Forelimb muscle (tissue), 1 donor: ENCODE data around the gene TBC1D25. TPM values are rescaled to one million over a fixed set of nuclear protein-coding genes. Genes with fewer than 3 reads are reported as not detected.

ENCODE experiments used
- DNase-seq: peaks from one replicate; pipeline ENCODE4 v3.0.0-alpha.2; 2013; ENCODE audit warnings: low read depth
- polyA plus RNA-seq: library from polyadenylated mRNA; unstranded; fragments of 120-200 nt; gene quantifications from one replicate; pipeline ENCODE4 v1.2.1, GENCODE V29; 2013; ENCODE audit not compliant: insufficient read length

TBC1D25 gene
- polyA plus RNA-seq, 1 donor = 8.7 TPM

DNA sequence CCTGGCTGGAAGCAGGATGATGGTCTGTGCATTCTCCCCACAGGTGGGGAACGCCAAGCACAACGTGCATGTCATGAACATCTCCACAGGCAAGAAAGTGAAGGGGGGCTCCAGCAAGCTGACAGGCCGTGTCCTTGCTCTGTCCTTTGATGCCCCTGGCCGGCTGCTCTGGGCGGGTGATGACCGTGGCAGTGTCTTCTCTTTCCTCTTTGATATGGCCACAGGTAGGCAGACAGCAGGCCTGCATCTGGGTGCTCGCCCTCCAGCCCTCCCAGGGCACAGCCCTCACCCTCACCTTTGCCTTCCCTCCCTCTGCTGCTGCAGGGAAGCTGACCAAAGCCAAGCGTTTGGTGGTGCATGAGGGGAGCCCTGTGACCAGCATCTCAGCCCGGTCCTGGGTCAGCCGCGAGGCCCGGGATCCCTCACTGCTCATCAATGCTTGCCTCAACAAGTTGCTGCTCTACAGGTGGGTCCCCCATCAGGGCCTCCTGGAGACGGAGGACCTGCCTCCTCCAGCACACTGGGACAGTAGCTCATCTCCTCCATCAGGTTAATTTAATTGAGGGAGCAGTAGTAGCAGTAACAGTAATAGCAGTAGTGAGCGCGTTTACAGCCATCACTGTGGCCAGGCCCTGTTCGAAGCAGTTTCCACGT, 62.4 kb downstream of the TBC1D25 start:
- no peak for DNase-seq

DNA sequence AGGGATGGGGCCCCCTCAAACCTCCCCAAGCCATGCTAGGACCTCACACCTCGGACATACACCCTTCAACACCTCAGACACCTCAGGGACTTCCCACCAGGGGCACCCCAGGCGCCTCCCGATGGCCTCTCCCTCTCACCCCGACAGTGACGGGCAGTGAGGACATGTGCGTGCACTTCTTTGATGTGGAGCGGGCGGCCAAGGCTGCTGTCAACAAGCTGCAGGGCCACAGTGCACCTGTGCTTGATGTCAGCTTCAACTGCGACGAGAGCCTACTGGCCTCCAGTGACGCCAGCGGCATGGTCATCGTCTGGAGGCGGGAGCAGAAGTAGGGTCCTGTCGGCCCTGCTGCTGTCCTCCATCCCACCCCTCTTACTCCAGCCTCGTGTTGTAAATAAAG, 65.2 kb downstream of the TBC1D25 start:
- DNase-seq = no peak

- DNase-seq = no peak
Observed at GRCh38 chrX:48606091-48606490, 66.6 kb downstream of the TBC1D25 start.

- no peak for DNase-seq
Observed at GRCh38 chrX:48611703-48612102, 72.2 kb downstream of the TBC1D25 start.

Other genes with a start within 250 kb of the TBC1D25 start
- gene SSX3, start 183.0 kb upstream of the TBC1D25 start, polyA plus RNA-seq = not detected
- gene SSX4, start 156.2 kb upstream of the TBC1D25 start, polyA plus RNA-seq = not detected
- gene SSX4B, start 127.8 kb upstream of the TBC1D25 start, polyA plus RNA-seq = not detected
- gene SLC38A5, start 69.5 kb upstream of the TBC1D25 start, polyA plus RNA-seq = 4.9 TPM
- 22.2 TPM for gene FTSJ1, start 63.5 kb upstream of the TBC1D25 start, polyA plus RNA-seq
- gene PORCN, start 30.7 kb upstream of the TBC1D25 start, polyA plus RNA-seq = 3.3 TPM
- 18.7 TPM for gene EBP, start 17.9 kb upstream of the TBC1D25 start, polyA plus RNA-seq
- gene RBM3, start 34.8 kb downstream of the TBC1D25 start, polyA plus RNA-seq = 305 TPM
- gene WDR13, start 57.8 kb downstream of the TBC1D25 start, polyA plus RNA-seq = 86.3 TPM
- gene WAS, start 144.1 kb downstream of the TBC1D25 start, polyA plus RNA-seq = 2.7 TPM
- 3.6 TPM for gene SUV39H1, start 157.0 kb downstream of the TBC1D25 start, polyA plus RNA-seq
- not detected for gene GLOD5, start 222.0 kb downstream of the TBC1D25 start, polyA plus RNA-seq
- 0.22 TPM for gene GATA1, start 246.9 kb downstream of the TBC1D25 start, polyA plus RNA-seq